ENCODE measurements around the gene SCAMP5.

The SCAMP5 gene

GRCh38 chr15:75037685-75038084 is 42.3 kb downstream of the SCAMP5 start:
- H3K36me3 ChIP-seq, result no peaks in the 10 kb centered on the region
- H3K4me3 ChIP-seq (ENCODE audit: low read depth in 1 of 2, low read length in 1 of 2), result no peak overlapping the region
- TF ChIP-seq CTCF (IDR thresholded peaks at IDR 0.05), result no peak
- peak overlapping the region; percentile 0 for H3K27ac ChIP-seq
- no peaks in the 10 kb centered on the region for H3K9me3 ChIP-seq
- H3K4me1 ChIP-seq (ENCODE audit: control insufficient read depth in 1 of 2, insufficient read depth in 1 of 2, low read depth in 1 of 2, low read length in 1 of 2), result peaks cover 18 to 20% of the 10 kb centered on the region in 2 experiments
- no peaks in the 10 kb centered on the region for H3K27me3 ChIP-seq

DNA sequence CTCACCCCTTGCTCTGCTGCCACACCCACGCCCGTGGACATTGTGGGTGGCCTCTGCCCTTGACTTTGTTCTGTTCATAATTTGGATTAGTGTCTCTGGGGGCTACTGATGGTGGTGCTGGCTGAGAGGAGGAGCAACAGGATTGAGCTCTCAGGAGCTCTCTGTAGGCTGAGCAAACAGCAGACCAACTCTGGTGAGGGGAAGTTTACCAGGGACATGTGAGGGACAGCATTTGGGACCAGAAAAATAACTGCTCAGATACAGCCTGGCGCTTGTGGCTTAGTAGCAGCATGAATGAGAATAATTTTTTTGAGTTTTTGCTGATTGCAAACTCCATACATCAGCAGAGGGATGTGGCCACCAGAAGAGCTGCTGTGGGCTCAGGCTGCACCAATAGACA is 42.9 kb downstream of the SCAMP5 start:
- no peak overlapping the region for H3K4me3 ChIP-seq (ENCODE audit: low read depth in 1 of 2, low read length in 1 of 2)
- H3K9me3 ChIP-seq, result no peaks in the 10 kb centered on the region
- peak overlapping the region; percentile 0 for H3K27ac ChIP-seq
- no peaks in the 10 kb centered on the region for H3K36me3 ChIP-seq
- H3K4me1 ChIP-seq (ENCODE audit: control insufficient read depth in 1 of 2, insufficient read depth in 1 of 2, low read depth in 1 of 2, low read length in 1 of 2), result peaks cover 24% of the 10 kb centered on the region in 2 experiments
- H3K27me3 ChIP-seq, result no peaks in the 10 kb centered on the region
- TF ChIP-seq CTCF (IDR thresholded peaks at IDR 0.05), result no peak

GRCh38 chr15:75042730-75043508 is 47.6 kb downstream of the SCAMP5 start:
- no peaks in the 10 kb centered on the region for H3K9me3 ChIP-seq
- no peaks in the 10 kb centered on the region for H3K27me3 ChIP-seq
- H3K27ac ChIP-seq, result peak overlapping the region; percentile 100
- peak overlapping the region; percentile 59 to 70 for H3K4me3 ChIP-seq (ENCODE audit: low read depth in 1 of 2, low read length in 1 of 2)
- peaks cover 21% of the 10 kb centered on the region for H3K36me3 ChIP-seq
- peaks cover 65 to 66% of the 10 kb centered on the region in 2 experiments for H3K4me1 ChIP-seq (ENCODE audit: control insufficient read depth in 1 of 2, insufficient read depth in 1 of 2, low read depth in 1 of 2, low read length in 1 of 2)
- TF ChIP-seq CTCF (IDR thresholded peaks at IDR 0.05), result peak; percentile 99

DNA sequence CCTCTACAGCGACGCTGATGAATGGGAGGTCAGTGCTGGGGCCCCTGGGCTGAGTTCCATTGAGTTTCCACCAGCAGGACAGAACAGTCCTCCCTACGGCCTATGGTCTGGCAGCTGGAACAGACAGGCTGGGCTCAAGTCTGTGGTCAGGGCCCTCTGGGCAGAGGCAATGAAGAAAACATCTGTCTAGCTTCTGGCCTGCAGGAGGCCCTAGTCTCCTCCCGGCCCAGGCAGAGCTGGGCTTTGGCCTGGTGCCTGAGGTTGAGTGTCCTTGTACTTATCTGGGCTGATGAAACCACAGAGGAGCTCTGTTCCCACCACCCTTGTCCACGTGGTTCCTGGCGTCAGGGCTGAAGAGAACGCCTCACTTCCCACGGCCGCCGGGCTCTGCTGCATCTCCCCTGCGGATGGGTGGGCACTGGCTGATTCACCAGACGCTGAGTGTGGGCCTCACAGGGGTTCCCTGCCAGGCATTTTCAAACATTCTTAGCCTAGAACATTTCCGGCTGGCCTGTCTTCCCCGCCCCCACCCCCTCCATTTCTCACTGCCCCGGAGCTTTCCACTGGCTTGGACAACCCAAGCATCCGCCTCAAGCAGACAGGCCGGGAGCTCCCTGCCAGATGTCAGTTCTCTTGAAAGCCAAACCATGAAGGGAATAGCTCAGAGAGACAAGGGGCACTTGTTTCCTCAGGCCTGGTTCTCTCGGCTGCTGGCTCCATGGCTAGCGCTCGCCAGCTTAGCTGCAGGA is 48.3 kb downstream of the SCAMP5 start:
- H3K27me3 ChIP-seq, result no peaks in the 10 kb centered on the region
- peaks cover 29% of the 10 kb centered on the region for H3K36me3 ChIP-seq
- H3K9me3 ChIP-seq, result no peaks in the 10 kb centered on the region
- peaks cover 70 to 73% of the 10 kb centered on the region in 2 experiments for H3K4me1 ChIP-seq (ENCODE audit: control insufficient read depth in 1 of 2, insufficient read depth in 1 of 2, low read depth in 1 of 2, low read length in 1 of 2)
- peak; percentile 56 for TF ChIP-seq CTCF (IDR thresholded peaks at IDR 0.05)
- peak overlapping the region; percentile 59 to 70 for H3K4me3 ChIP-seq (ENCODE audit: low read depth in 1 of 2, low read length in 1 of 2)
- H3K27ac ChIP-seq, result peak overlapping the region; percentile 100

- H3K36me3 ChIP-seq, result peaks cover 36% of the 10 kb centered on the region
- peak overlapping the region; percentile 59 to 70 for H3K4me3 ChIP-seq (ENCODE audit: low read depth in 1 of 2, low read length in 1 of 2)
- H3K9me3 ChIP-seq, result no peaks in the 10 kb centered on the region
- no peak for TF ChIP-seq CTCF (IDR thresholded peaks at IDR 0.05)
- no peaks in the 10 kb centered on the region for H3K27me3 ChIP-seq
- peaks cover 70 to 75% of the 10 kb centered on the region in 2 experiments for H3K4me1 ChIP-seq (ENCODE audit: control insufficient read depth in 1 of 2, insufficient read depth in 1 of 2, low read depth in 1 of 2, low read length in 1 of 2)
- peak overlapping the region; percentile 100 for H3K27ac ChIP-seq
These were observed 49.0 kb downstream of the SCAMP5 start for GRCh38 chr15:75044258-75044878.
